ENCODE data around the gene MYPN.
"Not testable (repeated sequence)": the region's sequence is repeated elsewhere in the genome, so short reads cannot be mapped to it uniquely, and the experiment has no call there.

MYPN gene, protein sequence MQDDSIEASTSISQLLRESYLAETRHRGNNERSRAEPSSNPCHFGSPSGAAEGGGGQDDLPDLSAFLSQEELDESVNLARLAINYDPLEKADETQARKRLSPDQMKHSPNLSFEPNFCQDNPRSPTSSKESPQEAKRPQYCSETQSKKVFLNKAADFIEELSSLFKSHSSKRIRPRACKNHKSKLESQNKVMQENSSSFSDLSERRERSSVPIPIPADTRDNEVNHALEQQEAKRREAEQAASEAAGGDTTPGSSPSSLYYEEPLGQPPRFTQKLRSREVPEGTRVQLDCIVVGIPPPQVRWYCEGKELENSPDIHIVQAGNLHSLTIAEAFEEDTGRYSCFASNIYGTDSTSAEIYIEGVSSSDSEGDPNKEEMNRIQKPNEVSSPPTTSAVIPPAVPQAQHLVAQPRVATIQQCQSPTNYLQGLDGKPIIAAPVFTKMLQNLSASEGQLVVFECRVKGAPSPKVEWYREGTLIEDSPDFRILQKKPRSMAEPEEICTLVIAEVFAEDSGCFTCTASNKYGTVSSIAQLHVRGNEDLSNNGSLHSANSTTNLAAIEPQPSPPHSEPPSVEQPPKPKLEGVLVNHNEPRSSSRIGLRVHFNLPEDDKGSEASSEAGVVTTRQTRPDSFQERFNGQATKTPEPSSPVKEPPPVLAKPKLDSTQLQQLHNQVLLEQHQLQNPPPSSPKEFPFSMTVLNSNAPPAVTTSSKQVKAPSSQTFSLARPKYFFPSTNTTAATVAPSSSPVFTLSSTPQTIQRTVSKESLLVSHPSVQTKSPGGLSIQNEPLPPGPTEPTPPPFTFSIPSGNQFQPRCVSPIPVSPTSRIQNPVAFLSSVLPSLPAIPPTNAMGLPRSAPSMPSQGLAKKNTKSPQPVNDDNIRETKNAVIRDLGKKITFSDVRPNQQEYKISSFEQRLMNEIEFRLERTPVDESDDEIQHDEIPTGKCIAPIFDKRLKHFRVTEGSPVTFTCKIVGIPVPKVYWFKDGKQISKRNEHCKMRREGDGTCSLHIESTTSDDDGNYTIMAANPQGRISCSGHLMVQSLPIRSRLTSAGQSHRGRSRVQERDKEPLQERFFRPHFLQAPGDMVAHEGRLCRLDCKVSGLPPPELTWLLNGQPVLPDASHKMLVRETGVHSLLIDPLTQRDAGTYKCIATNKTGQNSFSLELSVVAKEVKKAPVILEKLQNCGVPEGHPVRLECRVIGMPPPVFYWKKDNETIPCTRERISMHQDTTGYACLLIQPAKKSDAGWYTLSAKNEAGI (N-terminal part only)

DNA sequence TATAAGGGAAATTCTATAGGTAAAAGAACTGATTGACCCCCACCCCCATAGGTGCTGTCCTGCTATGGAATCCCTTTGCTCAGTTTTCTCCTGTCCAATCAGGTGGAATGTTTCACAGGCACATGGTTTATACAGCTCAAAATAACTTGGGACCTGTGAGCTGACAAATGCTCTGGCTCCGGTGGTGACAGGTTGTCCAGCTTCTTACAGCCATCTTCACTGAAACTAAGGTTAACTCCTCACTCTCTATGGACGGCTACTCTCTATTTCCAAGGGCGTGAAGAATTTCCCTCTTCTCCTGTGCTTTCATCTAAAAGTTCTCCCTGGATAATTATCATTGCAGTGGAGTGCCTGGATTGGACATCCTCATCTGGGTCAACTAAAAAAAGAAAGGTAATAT, at the start of gene MYPN:
Gene MYPN (plus strand): TSS at position 158 of the 400 bp plus-strand sequence. CDS start 11,951 bp downstream, outside the sequence.
- no peak for DNase-seq (ENCODE audit: low read depth)

DNA sequence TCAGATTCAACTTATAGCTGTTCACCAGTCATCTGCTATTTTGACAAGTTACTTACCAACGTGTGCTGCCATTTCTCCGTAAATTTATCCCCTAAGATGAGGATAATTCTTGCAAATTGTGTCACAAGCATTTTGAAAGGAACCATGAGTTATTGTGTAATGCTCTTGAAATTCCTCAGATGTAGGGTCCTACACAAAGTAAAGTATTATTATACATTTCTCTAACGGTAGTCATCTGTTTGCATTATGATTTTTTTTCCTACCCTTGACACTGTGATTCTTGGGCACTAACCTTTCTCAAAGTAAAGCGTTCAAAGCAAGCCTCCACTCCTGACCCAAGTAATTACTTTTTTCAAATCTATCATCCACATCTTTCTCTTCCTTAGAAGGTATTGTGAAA, 42.3 kb upstream of the MYPN start:
- DNase-seq (ENCODE audit: low read depth): no peak

DNA sequence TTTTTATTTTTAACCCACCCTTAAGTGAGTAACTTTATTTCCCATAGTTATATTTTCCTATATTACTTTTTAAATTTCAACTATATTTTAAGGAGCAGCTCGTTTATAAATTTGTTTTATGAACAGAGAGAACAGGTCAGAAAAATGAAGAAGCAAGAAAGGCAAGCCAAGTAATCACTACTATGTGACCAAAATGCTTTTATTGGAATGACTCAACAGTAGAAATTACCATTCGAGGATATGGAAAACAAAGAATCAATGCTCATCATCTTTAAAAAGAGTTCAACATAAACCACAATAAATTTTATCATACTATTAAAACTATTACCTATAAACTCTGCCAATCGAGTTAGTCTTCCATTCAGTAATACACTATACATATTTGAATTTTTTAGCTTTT, 41.8 kb upstream of the MYPN start:
- DNase-seq (ENCODE audit: low read depth): no peak

DNA sequence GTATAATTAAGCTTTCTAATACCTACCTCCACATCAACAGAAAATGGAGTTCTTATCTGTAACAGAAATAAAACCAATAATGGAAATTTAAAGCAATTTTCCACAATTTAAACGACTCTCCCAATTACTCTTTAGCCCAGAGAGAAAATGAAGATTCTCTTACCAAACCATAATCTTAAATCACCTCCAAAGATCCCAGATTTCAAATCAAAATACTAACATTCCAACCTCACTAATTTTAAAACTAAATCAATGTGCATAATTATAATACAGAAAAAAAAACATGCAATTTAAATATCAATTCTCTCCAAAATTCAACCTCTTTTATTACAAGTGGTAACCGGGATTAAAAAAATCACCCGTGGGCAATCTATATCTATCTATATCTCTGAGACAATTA, 35.7 kb upstream of the MYPN start:
- DNase-seq (ENCODE audit: low read depth): no peak

DNA sequence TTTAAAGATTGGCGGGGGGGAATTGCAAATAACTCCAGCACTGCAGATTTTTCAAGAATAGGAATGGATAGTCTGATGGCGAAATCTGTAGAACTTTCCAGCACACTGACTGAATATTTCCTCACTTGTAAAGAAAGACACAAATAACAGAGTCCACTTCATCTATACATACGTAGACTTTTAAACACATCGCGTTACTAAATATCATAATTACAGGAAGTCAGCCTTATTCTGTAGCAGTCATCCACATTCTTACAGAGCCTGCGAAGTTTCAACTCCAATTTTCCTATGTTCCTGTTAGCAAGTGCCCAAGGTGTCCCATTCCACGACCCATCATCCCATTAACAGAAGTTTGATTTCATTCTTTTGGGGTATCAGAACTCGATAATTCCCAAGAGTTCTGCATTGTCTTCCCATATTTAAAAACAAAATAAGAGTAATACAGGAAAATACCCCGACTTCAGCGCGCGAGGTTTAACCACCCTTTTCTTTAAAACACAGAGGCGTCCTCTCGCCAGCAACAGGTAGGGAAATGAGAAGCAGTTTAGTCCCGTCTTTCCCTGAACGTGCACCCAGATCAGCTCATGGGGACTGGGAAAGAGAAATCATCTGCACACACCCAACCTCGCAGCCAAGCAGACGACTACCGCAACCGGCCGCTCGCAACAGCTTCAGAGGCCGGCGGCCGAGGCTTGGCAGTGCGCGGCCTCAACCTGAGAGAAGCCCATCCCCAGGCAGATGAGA, 35.1 kb upstream of the MYPN start:
- DNase-seq (ENCODE audit: low read depth): no peak

DNA sequence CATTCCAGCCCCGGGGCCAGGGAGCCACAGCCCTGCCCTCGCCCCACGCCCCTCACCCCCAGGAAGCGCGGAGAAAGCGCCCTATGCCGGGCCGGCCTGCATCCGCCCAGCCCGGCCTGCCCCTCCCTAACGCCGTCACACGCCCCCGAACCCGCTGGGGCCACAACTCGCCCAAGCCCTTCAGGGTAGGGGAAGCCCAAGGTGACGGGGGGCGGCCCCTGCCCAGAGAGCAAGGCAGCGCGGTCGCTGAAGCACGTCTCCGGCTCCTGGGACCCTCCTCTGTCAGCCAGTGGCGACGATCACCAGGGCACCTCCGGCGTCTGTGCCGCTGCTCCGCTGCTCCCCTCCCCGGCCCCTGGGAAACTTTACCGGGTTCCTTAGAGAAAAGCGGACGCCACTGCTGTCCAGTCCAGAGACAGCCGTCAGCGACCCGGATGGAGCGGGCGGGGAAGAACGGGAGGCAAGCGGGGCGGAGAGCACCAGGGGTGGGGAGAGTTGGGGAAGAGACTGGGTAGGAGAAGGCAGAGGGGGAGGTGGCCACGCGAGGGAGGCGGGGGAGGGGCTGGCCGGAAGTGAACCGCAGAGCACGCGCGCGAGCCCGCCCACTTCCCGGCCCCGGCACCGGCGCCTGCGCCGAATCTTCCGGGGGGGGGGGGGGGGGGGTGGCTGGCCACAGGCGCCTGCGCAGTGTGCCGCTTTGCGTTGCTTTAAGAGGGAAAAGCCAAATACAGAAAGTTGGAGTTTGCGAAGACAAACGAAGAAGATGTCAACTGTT, 34.3 kb upstream of the MYPN start, which contains the start of gene HERC4:
Gene HERC4 (minus strand): TSS at position 509 of the 775 bp plus-strand sequence. CDS start 2,175 bp downstream, outside the sequence.
- peak; percentile 87 for DNase-seq (ENCODE audit: low read depth)

DNA sequence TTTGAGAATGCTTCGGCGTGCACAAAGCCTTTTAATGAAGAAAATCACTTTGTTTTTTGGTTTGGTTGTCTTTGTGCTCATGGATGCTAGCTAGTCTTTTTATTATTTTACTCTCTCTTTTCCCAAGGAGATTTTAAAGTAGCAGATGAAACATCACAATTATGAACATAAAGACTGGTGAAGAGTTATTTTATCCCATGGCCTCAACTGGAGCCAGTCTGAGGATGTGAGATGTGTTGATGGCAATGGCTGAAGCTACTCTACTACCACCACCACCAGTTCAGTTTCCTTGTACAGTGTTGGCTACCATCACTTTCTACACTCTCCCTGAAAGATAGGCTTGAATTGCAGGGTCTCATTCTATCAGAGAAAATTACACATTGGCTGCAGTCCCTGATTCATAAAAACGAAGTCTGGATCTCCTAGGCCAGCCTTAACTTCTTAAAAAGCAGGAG, 33.7 kb upstream of the MYPN start:
- no peak for DNase-seq (ENCODE audit: low read depth)

DNA sequence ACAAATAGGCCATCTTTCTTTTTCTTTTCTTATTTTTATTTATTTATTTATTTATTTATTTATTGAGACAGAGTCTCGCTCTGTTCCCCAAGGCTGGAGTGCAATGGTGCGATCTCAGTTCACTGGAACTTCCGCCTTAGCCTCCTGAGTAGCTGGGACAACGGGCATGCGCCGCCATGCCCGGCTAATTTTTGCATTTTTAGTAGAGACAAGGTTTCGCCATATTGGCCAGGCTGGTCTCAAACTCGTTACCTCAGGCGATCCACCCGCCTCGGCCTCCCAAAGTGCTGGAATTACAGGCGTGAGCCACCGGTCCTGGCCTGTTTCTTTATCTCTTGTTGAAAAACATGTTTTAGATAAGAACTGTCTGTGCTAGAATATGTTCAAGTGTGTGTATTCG, 33.2 kb upstream of the MYPN start:
- DNase-seq (ENCODE audit: low read depth): not testable (repeated sequence)

DNA sequence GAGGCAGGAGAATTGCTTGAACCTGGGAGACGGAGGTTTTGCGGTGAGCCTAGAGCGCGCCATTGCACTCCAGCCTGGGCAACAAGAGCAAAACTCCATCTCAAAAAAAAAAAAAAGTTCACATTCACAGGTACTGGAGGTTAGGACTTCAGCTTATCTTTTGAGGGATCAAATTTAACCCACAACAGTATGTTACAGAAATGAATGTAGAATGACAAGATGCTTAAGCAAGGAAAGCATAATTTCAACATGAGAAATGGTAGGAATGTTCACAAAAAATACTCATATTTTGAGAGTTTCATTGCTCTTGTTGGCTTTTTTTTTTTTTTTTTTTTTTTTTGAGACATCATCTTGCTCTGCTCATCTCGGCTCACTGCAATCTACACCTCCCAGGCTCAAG, 32.3 kb upstream of the MYPN start:
- DNase-seq (ENCODE audit: low read depth): no peak

DNA sequence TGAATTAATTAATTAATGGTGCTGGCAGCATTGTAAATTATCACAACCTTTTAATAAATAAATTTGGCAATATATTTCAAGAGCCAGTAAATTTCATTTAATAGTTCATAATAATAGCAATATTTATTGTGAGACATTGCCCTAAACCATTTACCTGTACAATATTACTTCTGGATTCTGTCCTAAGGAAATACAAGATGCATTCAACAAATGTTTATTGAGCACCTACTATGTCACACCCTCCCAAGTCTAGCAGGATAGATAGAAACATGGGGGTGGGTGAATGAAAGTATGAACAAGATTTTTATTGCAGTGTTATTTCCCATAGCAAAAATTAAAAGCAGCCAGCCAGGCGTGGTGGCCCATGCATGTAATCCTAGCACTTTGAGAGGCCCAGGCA, 29.9 kb upstream of the MYPN start:
- no peak for DNase-seq (ENCODE audit: low read depth)

DNA sequence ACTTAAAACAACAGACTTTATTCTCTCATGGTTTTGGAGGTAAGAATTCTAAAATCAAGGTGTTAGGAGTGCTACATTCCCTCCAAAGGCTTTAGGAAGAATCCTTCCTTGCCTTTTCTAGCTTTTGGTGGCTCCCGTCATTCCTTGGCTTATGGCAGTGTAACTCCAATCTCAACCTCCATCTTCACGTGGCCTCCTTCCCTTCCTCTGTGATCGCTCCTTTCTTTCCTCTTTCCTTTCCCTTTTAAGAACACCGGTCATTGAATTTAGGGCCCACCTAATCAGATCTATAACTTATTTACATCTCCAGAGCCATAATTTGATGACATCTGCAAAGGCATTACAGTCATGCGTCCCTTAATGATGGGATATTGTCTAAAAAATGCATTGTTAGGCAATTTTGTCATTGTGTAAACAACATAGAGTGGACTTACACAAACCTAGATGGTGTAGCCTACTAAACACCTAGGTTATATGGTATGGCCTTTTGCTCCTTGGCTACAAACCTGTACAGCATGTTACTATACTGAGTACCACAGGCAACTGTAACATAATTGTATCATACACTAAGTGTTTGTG, 28.3 kb upstream of the MYPN start:
- no peak for DNase-seq (ENCODE audit: low read depth)

DNA sequence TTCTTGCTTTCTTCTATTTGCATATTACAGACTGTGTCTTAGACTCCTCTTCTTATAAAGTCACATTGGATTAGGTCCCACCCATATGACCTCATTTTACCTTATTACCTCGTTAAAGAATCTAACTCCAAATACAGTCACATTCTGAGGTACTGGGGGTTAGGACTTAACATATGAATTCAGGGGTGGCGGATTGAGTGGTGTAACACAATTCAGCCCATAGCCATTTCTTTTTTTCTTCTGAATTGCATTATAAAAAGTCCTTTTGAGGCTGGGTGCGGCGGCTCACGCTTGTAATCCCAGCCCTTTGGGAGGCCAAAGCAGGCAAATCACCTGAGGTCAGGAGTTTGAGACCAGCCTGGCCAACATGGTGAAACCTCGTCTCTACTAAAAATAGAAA, 27.4 kb upstream of the MYPN start:
- no peak for DNase-seq (ENCODE audit: low read depth)

DNA sequence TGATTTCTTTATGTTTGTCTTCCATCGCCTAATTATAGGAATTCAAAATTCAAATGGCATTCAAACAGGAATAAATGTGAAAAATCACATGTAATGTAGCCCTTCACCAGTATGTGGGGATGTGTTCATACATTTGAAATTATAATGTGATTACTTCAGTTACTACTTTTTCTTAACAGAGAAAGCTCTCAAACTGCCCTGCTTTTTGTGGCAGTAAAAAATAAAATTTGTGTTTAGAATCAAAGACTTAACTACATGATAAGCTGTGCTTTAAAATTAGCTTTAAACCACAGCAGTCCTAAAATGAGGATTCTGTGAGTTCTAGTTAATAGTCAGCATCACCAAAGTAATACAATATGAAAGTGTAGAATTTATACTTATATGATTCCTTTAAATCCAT, 26.4 kb upstream of the MYPN start:
- no peak for DNase-seq (ENCODE audit: low read depth)

DNA sequence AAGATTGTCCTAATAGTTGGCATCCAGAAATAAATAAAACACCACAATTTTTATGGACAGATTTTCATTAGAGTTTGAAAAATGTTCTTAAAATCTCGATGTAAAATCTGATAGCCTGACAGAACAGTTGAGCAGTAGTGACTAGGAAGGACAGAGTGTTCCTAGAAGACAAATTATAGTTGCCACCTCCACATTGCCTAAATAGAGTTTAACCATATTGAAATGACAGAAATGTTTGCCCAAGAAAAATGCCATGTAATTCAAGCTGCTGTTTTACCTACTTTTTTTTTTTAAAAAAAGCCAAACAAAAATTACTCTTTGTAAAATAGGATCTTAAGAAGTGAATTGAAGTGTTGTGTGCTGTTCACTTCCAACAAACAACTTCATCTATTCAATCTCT, 25.3 kb upstream of the MYPN start:
- DNase-seq (ENCODE audit: low read depth): no peak

DNA sequence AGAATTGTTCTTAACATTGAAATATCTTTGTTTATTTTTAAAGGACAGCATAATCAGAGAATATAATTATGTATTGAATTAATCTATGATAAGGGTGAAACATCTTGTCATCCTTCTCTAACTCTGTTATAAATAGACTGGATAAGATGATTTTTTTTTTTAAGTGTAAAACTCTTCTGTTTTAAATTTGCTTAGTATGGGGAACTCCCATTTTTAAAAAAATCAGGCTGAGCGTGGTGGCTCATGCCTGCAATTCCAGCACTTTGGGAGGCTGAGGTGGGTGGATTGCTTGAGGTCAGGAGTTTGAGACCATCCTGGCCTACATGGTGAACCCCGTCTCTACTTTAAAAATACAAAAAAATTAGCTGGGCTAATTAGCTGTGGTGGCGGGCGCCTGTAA, 24.8 kb upstream of the MYPN start:
- no peak for DNase-seq (ENCODE audit: low read depth)

DNA sequence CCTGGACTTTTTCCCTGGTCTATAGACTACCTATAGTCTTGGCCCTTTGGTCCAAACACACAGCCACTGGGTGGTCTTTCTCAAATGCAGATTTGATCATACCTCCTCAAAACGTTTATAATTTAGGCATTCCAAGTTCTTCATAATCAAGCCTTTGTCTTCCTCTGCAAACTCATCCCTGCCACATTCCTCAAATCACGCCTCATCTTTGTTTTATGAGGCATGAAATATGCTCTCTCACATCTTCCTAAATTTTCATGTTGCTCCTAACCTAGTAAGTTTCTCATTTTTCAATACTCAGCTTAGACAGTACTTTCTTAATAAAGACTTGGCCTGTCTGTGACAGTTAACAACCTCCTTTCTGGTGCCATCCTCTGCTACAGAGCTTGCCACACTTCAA, 23.3 kb upstream of the MYPN start:
- no peak for DNase-seq (ENCODE audit: low read depth)

DNA sequence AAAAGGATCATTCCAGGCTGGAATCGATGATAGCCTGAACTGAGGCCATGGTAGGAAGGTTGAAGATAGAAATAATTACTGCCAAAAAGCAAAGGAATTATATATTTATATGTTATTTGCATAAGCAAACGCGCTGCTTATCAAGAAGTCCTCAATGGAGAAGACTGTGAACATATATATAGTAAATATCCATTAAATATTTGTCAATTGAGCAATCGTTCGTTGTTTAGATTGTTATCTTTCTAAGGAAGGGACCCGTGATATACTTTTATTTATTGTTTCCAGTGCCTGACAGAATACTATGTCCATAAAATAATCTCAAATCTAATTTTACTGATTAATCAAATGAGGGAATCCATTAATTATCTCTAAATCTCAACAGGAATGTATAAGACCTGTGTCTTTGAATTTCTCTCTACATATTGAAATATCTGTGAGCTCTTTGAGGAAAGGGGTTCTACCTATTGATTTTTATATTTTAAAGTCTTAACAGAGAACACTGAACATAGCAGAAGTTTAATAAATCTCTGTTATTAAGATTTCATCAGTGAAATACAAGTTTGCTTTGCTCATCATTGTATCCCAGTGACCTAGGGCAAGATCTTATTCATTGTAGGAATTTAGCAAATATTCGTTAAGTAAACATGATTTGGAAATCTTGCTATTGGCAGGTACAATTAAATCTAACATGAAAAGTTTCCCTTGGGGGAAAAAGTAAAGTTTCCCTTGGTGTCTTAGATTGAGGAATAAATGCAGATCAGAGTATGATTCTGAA, 22.2 kb upstream of the MYPN start:
- DNase-seq (ENCODE audit: low read depth): no peak

DNA sequence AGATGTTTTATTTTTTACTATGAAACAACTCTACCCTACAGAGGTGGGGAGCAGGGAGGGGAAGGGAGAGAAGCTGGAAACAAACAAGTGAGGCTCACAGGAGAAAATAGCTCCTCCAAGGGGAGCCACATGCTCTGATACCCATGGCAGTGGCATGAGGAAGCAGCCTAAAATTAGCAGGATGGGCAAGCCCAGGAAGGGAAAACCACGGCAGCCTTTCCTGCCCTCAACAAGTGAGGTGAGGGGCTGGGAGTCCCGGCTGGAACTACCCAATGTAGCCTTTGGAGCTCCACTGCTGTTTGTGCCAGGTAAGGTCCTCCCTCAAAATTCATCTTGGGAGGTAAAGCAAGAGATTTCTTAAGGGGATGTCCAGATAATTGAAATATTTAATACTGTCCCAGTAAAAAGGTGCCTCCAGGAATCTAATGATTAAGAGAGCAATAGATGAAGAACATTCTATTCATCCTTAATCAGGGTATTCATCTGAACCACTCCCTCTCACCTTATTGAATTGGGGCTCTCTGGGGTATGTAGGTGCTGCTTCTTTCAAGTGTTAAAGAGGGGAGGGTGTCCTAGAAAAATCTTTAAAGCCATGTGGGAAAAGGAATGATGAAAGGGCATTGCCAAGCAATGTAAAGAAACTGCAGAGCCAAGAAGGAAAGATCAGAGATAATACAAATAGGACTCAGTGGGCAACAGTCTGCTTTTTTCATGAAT, 21.4 kb upstream of the MYPN start:
- DNase-seq (ENCODE audit: low read depth): no peak

DNA sequence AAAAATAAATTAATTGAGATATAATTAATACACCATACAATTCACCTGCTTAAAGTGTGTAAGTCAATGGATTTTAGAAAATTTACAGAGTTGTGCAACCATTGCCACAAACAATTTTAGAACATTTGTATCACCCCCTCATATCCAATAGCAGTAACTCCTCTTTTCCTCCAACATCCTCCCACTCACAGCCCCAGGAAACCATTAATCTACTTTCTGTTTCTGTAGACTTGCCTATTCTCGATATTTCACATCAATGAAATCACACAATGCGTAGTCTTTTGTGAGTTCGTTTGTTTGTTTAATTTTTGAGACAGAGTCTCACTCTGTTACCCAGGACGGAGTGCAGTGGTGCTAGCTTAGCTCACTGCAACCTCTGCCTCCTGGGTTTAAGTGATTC, 20.5 kb upstream of the MYPN start:
- no peak for DNase-seq (ENCODE audit: low read depth)
